Measurements from ENCODE around the gene FCGR3B.
"Not testable (repeated sequence)": the region's sequence is repeated elsewhere in the genome, so short reads cannot be mapped to it uniquely, and the experiment has no call there.

Gene FCGR3B

DNA sequence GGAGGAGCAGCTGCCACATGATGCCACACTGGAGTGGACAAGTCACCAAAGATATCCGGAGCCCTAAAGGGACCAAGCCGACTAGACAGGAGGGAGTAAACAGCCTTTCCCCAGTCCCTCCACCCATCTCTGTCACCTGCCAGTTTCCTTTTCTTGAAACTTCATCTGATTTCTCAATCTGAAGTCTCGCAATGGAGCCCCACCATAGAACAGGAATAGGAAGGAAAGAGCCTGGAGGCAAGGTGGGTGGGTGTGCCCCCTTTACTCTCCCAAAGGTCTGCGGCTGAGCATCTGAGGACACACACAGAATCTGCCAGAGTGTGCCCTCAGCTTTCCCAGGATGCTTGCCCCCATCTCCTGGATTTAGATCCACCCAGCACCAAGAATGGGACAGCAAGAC, at the start of gene FCGR3B:
Gene FCGR3B, minus strand, starts transcription at position 101 of the 400 bp plus-strand sequence. Its CDS starts 82 bp downstream, at position 19.
- no peak for DNase-seq

DNA sequence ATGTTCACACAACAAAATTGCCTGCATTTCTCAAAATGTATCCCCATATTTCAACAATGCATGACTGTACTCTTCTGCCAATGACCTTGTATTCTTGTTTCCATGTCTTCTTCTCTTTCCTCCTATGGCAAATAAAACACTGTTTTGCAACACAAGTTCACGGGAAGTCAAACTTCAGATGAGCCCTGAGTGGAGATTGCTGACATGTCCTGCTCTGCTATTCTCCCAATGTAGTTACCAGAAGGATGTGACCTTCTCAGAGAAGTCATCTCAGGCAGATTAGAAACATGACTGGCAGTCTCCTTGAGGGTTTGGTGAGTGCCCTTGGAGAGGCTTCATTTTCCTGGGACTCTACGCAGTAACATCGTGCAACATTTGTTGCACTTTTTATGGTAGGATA, 47.5 kb upstream of the FCGR3B start:
- no peak for DNase-seq

DNA sequence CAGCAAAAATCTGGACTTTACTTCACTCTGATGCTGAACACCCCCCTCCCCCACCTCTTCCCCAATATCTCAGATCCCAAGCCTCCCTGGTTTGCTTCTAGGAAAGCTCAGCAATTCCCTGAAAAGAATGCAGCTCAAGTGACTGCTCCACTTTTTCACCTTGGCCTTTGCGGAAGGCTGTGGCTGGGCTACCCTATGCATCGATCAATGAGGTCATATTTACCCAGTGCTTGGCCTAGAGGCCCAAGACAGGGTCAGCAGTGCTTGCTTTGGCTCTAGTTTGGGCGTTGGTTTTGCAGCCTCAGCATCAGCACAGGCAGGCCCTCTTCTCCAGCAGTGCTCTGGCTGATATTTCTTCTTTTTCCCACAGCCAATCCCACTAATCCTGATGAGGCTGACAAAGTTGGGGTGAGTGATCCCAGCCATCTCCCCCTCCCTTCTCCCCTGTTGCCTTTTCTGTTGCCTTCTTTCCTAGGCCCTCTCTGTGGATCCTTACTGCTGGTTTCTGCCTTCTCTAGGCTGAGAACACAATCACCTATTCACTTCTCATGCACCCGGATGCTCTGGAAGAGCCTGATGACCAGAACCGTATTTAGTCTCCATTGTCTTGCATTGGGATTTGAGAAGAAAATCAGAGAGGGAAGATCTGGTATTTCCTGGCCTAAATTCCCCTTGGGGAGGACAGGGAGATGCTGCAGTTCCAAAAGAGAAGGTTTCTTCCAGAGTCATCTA, 46.1 kb upstream of the FCGR3B start:
- DNase-seq, result no peak

DNA sequence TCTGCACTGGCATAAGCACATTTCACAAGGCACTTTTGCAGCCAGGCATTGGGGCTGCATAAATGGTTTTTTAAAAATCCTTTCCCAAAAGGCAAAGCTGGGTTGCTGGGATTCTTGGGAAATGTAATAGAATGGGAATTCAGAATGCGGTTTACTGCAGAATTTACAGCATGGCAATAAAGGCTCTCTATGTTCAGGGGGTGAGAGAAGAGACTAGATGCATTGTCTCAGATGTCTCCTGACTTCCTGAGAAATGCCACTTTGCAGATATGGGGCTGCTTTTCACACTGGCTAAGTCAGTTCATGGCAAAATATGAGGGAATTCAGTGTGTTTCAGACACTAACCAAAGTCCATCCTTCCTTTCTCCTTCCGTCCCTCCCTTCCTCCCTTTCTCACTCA, 45.5 kb upstream of the FCGR3B start:
- no peak for DNase-seq

DNA sequence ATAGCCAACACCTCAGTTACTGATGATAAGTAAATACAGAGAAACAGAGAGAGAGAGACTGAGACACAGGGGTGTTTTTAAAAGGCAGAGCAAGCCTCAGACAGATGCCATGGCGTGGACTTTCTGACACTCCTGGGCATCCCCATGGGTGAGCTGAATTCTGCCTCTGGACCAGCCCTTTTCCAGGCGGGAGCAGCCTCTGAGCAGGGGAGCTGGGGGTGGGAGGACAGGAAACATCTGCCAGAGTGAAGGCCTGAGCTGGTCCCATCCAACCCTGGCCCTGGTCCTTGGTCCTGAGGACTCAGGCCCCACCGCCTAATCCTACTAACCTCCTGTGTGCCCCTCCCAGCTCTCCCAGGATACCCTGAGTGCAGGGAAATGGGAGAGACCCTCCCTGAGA, 43.9 kb upstream of the FCGR3B start:
- not testable (repeated sequence) for DNase-seq

DNA sequence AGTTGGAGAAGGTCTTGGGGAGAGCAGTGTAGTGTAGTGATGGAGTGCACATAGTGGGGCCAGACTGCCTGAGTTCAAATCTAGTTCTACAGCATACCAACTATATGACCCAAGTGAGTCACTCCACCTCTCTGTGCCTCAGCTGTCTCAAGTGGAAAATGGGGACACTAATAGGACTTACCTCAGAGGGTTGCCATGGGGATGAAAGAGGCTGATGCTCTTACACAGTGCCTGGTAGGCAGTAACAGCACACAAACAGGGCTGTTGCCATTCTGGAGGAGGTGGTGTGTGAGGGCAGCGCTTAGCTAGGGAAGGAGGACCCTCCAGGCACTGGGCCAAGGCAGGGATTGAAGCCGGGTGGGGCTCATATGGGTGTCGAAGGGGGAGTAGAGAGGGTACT, 43.5 kb upstream of the FCGR3B start:
- not testable (repeated sequence) for DNase-seq

DNA sequence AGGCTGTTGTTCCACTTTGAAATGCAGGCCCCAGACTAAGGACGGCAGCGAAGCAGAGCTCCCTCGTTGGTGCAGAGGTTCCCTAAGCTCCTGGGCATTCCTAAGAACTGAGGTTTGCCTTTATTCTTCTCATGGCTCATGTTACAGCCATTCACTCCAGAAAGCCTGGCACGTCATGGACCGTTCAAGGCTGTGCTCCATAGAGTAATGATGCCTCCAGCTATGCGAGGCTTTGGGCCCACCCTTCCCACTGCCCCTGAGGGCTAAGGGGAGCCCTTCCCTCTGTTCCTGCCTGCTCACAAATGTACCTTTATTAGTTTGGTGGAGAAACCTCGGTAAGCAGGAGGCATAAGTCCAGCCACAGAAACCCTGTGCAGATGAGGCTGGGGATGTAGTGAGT, 42.5 kb upstream of the FCGR3B start:
- DNase-seq, result not testable (repeated sequence)

DNA sequence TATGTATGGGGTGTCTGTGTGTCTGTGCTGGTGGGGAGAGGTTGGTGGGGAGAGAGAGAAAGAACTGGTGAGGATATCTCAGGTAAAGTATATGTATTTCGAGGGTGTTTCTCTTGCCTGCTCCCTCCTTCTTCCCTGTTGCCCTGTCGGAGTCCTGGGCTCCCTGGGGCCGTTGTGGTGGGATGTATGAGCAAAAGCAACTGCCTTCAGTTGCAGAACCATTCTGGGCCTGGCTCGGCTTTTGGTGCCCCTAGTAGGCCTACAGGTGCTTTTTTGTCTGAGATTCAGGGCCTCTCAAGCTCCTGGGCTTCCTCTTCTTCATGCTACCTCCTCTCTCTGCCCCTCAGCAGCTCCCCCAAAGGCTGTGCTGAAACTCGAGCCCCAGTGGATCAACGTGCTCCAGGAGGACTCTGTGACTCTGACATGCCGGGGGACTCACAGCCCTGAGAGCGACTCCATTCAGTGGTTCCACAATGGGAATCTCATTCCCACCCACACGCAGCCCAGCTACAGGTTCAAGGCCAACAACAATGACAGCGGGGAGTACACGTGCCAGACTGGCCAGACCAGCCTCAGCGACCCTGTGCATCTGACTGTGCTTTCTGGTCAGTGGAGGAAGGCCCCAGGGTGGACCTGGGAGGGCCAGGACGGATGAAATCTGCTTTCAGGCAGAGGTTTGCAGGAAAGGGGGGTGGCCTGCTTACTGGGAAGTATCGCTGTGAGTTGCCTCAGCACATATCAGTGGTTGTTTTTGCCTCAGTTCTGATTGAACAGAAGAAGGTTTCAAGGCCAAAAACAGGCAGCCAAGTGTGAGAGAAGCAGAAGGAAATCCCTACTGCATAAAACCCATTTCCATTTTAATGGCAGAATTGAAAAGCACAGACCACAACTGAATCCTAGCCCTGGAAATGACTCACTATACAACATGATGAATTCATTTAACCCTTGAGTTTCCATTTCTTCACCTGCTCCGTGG, 40.4 kb upstream of the FCGR3B start:
- DNase-seq, result not testable (repeated sequence)

DNA sequence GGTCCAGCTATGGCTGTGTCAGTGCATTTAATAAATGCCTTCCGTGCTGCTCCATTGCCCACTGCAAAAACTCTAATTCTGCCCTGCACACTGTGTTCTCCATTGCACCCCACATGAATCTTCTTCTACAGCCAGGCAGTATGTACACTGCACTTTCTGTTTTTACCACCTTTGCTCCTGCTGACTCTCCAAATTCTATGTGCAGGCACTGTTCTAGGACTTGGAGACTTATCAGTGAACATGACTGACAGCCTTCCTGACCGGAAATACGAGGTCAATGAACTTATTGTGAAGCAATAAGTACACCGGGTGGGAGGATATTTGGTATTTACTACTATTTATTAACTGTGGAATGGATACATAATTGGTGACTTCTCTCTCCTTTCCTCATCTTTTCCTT, 33.7 kb upstream of the FCGR3B start:
- not testable (repeated sequence) for DNase-seq

DNA sequence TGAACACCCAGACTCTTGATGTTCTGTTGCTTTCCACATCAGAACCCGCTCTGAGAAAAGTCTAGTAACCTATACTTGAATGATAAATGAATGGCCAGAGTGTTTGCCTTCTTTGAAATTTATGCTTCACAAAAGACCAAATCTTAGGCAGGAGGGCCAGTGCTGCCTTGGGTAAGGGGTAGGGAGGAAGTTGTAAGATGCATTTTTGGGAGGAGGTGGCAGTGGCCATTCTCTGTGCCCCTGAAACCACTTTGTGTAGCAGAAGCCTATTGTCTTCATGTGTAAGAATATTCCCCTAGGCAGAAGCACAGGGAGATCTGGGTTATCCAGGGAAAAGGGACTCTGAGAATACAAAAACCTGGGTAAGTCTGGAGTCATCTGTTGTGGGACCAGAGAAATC, 32.6 kb upstream of the FCGR3B start:
- not testable (repeated sequence) for DNase-seq

DNA sequence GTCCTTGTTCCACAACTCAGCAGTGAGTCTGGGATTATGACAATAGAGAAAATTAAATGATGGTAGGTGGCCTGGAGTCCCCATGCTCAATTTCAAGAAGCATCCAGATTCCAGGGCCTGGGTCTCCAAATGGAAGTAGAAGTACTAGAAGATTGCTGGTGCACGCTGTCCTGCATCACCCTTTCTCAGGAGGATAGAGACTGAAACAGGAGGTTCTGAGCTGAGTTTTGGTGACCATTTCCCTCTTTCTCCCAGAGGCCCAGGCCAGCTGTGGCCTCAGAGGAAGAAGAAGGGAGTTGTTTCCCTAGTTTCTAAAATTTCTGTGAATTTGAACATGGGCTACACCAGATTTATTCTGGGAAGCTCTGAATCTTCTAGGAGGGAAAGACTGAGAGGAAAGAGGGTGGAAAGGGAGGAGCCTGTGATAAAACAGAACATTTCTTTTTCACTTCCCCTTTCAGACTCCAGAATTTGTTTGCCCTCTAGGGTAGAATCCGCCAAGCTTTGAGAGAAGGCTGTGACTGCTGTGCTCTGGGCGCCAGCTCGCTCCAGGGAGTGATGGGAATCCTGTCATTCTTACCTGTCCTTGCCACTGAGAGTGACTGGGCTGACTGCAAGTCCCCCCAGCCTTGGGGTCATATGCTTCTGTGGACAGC, 31.8 kb upstream of the FCGR3B start, which contains the start of gene FCGR2B:
Gene FCGR2B, plus strand, starts transcription at position 460 of the 656 bp plus-strand sequence. Its CDS starts 99 bp downstream, at position 559.
- DNase-seq, result not testable (repeated sequence)

DNA sequence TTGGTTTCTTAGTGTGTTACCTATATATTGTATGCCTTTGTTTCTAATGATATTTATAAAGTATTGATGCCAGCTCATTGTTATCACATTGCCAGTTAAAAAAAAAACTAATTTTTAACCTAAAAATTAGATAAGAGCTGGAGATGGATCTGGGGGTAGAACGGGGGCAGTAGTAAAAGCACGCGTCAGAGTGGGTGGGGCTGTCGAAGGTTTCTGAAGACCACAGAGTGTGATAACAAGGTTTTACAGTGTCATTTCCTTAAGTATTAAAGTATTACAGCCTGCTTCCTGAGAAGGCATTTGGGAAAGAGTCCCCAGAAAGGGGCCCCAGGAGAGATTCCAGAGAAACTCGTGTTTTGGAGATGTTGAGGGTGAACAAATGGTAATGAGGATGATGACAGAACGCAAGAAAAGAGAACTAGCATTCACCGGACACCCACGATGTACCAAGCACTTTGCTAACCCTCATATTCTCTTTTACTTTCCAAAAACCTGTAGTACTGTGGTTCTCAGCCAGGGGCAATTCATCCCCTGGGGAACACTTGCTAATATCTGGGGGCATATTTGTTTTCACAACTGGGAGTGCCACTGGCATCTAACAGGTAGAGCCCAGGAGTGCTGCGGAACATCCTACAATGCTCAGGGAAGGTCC, 30.8 kb upstream of the FCGR3B start:
- DNase-seq, result not testable (repeated sequence)

DNA sequence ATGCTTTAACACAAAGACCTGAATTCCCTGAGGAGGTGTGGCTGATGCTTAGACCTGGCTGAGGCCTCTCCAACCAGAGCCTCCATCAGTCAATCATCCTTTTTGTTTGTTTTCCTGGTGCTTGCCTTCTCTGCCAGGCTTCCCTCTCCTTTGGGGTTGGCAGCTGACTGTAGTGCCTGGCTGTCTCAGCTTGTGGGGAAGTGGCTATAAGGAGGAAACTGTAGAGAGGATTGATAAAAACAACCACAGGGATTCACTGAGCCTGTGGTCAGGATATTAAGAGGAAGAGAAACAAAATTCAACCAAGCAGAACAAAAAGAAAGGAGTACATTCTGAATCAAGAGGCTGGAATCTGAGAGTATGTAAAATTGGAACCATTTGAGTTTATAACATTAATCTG, 27.5 kb upstream of the FCGR3B start:
- DNase-seq, result not testable (repeated sequence)

DNA sequence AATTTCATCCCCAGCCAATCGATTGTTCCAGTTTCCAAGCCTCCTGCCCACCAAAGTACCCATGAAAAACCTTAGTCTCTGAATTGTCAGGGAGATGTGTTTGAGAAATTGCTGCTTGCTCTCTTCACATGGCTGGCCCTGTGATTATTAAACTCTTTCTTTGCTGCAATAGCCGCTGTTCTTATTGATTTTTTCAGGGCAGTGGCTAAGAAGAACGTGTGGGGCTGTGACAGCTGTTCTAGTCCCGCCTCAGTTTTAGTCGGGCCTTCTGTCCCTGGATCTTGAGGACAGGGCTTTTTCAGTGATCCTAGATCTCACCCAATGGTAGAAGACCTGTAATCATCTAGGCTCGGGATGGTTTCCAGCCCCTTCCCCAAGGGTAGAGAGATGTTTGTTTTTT, 23.0 kb upstream of the FCGR3B start:
- DNase-seq, result not testable (repeated sequence)

DNA sequence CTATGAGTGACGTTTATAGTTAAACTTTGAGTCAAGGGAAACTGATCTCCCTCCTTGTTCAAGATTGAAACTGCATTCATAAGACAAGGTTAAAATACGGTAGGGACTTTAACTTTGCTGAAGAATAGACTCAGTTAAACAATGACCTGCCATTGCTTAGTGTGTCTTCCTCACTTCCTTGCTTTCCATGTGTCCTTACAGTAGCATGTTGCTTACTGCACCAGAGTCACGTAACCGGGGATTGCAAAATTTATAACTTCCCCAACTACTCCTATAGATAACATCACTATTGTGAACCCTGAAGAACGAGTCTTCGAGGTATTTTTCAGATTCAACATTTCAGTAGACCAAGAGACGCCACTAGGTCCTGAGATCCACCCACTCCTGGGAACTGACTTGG, 22.6 kb upstream of the FCGR3B start:
- not testable (repeated sequence) for DNase-seq

DNA sequence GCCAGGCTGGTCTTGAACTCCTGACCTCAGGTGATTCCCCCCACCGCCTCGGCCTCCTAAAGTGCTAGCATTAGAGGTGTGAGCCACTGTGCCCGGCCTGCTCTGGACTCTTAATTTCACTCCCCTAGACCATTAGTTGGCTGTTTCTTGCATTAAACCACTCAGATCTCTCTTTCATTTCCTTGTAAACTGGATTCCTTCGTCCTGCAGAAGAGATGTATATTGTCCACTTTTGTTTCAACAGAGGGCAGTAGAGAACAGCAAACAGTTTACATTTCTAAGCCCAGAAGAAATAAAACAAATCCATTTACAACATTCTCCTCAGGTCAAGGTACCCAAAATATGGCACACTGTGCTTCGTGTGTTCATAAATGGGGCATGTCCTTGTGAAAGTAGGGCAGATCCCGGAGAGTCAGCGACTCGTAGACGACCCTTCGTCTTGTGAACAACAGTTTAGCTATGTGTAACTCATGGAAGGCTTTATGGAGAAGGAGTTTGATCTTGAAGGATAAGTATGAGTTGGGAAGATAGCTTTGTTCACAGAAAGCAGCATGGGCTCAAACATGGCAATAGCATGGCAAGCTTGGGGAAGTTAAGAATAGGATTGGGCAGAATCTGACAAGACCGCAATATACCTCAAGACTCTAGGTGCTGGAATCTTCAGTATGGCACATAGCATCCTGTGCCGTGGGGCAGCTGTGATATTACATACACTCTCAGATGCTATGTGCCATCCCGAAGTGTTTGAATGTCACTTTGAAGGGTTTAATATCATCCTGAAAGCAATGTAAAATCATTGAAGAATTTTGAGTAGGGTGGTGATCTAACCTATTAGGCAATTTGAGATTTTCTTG, 16.8 kb upstream of the FCGR3B start:
- not testable (repeated sequence) for DNase-seq

DNA sequence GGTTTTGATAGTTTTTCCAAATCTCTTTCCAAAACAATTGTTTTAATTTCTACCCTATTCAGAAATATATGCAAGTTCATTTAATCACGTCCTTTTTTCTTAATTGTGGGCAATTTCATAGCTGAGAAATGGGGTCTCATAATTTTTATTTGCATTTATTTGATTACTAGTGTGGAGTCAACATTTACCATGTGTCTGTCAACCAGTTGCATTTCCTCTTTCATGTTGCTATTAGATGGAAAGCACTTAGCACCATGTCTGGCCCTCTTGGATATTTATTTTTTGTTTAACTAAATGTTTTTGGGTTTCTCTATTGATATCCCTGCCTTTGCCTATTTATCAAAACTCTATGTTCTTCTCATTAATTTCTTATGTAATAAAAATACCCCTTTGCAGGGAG, 13.9 kb upstream of the FCGR3B start:
- DNase-seq, result not testable (repeated sequence)

DNA sequence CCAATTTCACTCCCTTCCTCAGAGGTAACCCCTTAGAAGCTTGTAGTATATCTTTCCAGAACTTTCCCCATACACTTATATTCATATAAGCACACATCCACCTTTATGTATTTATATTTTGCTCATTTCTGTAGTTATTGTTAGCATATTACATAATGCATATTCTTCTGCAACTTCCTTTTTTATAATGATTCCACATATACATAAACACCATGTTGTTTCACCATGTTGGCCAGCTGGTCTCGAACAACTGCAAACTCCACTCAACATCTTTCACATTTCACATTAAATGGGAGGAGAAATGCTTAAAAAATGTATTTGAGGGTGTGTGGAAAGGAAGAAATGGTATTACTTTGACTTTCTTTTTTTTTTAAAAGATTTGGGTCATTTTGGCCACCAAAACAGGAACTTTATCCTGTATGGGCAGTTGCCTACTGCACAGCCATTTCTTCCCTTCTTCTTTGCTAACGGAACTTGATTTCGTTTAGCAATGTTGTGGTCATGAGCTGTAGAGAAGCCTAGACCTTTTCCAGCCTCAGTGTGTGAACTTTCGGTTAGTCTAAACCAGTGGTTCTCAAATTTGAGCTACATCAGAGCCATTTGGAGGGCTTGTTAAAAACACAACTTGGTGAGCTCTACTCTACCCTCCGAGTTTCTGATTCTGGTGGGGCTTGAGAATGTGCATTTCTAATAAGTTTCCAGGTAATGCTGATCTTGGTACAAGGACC, 12.7 kb upstream of the FCGR3B start:
- DNase-seq, result not testable (repeated sequence)

DNA sequence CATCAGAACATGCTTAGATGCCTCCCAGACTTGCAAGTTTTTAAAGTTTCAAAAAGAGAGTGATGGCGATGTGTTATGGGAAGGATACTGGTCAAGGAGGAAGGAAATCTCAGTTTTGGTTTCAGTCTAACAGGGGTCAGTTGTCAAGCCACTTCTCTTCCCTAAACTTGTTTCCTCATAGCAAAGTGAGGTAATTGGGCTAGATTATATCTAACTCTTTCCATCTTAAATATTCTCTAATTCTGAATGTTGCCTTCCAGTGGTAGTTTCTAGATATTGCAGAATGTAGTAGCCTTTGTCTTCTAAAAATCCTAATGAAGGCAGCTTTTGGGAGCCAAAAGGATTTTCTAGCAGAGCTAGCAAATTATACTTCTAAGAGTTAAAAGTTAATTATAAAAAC, 11.7 kb upstream of the FCGR3B start:
- not testable (repeated sequence) for DNase-seq

DNA sequence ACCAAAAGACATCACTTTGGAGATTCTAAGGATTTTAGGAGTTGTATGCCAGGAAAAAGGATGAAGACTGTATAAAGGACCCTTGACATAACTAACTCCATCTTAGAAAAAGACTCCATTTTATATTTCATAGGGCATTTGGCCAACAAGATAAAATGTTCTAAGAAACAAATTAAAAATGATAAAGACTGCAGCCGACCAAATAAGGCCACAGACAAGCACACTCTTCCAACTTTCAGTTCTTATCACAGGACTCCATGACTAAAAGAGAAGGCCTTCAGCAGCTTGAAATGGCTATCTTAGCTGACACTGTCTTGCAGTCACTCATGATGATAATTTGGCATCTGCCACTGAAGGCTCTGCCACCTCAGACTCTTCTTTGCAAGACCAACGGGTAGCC, 8.2 kb upstream of the FCGR3B start:
- DNase-seq, result not testable (repeated sequence)

Data from stimulated activated CD4-positive, alpha-beta T cell treated with anti-CD3 and anti-CD28 coated beads, Interleukin-4, amount 100 ng/mL, for 4 hours (primary cell).